GM12878 (cell line): ENCODE data around the gene KLRK1. TPM values are rescaled to one million over a fixed set of nuclear protein-coding genes. Genes with fewer than 3 reads are reported as not detected.

ENCODE experiments used
- ATAC-seq: fragments of 200-7000 bp; cut with Tn5 transposase; 3 replicates; pipeline ENCODE4 v1.9.1; 2020; ENCODE audit warnings: mild to moderate bottlenecking, moderate library complexity
- BruUV-seq: library from RNA; stranded (reverse); fragments of 400-500 nt; replicated peaks from 2 replicates; lab custom pipeline; 2021; lab: Mats Ljungman, UMichigan
- CTCF ChIA-PET: fragments of 300-600 bp; sonication (Branson Sonifier 250); formaldehyde crosslinking; extraction: SDS; loops from one replicate; lab custom pipeline; 2021; ENCODE audit warnings: inconsistent platforms; lab: Yijun Ruan, JAX
- POLR2A ChIA-PET: fragments of 350-600 bp; formaldehyde crosslinking; extraction: SDS; loops from one replicate; lab custom pipeline; 2021; ENCODE audit warnings: inconsistent platforms; lab: Charles Lee
- RAD21 ChIA-PET: fragments of 300-600 bp; sonication (Branson Sonifier 250); formaldehyde crosslinking; loops from one replicate; lab custom pipeline; 2023; ENCODE audit warnings: antibody characterized with exemption; ENCODE audit not compliant: unreplicated experiment; lab: Charles Lee
- SMC1A ChIA-PET: fragments of 300-600 bp; sonication (Branson Sonifier 250); formaldehyde crosslinking; loops from one replicate; lab custom pipeline; 2023; ENCODE audit not compliant: unreplicated experiment, uncharacterized antibody; lab: Charles Lee
- DNase-seq: peaks from one replicate; pipeline ENCODE4 v3.0.0-alpha.2; 2011; ENCODE audit warnings: low read depth, low spot score
- FAIRE-seq: peaks from 3 replicates; lab custom pipeline; 2011; peaks lifted over from hg19 to GRCh38; lab: Jason Lieb, UNC
- H2AFZ ChIP-seq: 2 replicates; pipeline ENCODE4 v1.6.0; 2011; ENCODE audit warnings: low read depth, low read length, control low read depth; ENCODE audit not compliant: control insufficient read depth
- H3K27ac ChIP-seq: 2 replicates; pipeline ENCODE4 v1.5.1; 2011; ENCODE audit warnings: control low read depth; ENCODE audit not compliant: control insufficient read depth, insufficient read depth
- H3K27me3 ChIP-seq, 2 experiments: replicated peaks in 1 of 2; 2 replicates each; pipeline versions ENCODE4 v1.6.0 to v1.6.1; 2011; ENCODE audit warnings: low read length in 1 of 2; ENCODE audit not compliant: control insufficient read depth in 2 of 2, insufficient read depth in 2 of 2
- H3K36me3 ChIP-seq, 2 experiments: 2 replicates each; pipeline ENCODE4 v1.5.1; 2011; ENCODE audit warnings: low read length in 1 of 2; ENCODE audit not compliant: control insufficient read depth in 2 of 2, insufficient read depth in 2 of 2
- H3K4me1 ChIP-seq: 2 replicates; pipeline ENCODE4 v1.6.1; 2011; ENCODE audit warnings: mild to moderate bottlenecking, low read length, moderate library complexity, mixed read lengths; ENCODE audit not compliant: control insufficient read depth, insufficient read depth
- H3K4me2 ChIP-seq: 2 replicates; pipeline ENCODE4 v1.6.0; 2011; ENCODE audit warnings: control low read depth; ENCODE audit not compliant: control insufficient read depth, insufficient read depth
- H3K4me3 ChIP-seq: fragments of 200-600 bp; sonication (generic); 2 replicates; pipeline ENCODE4 v1.5.1; 2016
- H3K79me2 ChIP-seq: 2 replicates; pipeline ENCODE4 v1.6.0; 2011; ENCODE audit warnings: low read length; ENCODE audit not compliant: control insufficient read depth, insufficient read depth
- H3K9ac ChIP-seq: 2 replicates; pipeline ENCODE4 v1.8.0; 2011; ENCODE audit warnings: low read length, control low read depth, mixed read lengths; ENCODE audit not compliant: control insufficient read depth, insufficient read depth
- H3K9me3 ChIP-seq: replicated peaks from 3 replicates; pipeline ENCODE4 v1.5.1; 2011; ENCODE audit warnings: mild to moderate bottlenecking, low read length; ENCODE audit not compliant: control insufficient read depth, insufficient read depth
- H4K20me1 ChIP-seq: 2 replicates; pipeline ENCODE4 v1.6.0; 2011; ENCODE audit not compliant: control insufficient read depth, insufficient read depth
- HDGF ChIP-seq: fragments of 450-650 bp; IDR thresholded peaks from 2 replicates; pipeline ENCODE4 v1.6.1; 2016; ENCODE audit warnings: antibody characterized with exemption
- IKZF2 ChIP-seq, 2 experiments: fragments of 450-650 bp; IDR thresholded peaks; 2 replicates each; pipeline ENCODE4 v1.6.1; 2017; ENCODE audit warnings: mild to moderate bottlenecking in 2 of 2, moderate library complexity in 2 of 2
- NBN ChIP-seq: fragments of 450-650 bp; IDR thresholded peaks from 2 replicates; pipeline ENCODE4 v1.6.1; 2016
- POLR2AphosphoS2 ChIP-seq: IDR thresholded peaks from 2 replicates; pipeline ENCODE4 v1.6.1; 2011; ENCODE audit warnings: low read depth, mild to moderate bottlenecking, low read length, improper control_type of control experiment, moderate library complexity
- POU2F2 ChIP-seq: IDR thresholded peaks from 3 replicates; pipeline ENCODE4 v1.6.1; 2011; ENCODE audit warnings: low read depth, mild to moderate bottlenecking, low read length, borderline replicate concordance
- RAD51 ChIP-seq: fragments of 450-650 bp; IDR thresholded peaks from 2 replicates; pipeline ENCODE4 v1.6.1; 2016; ENCODE audit warnings: moderate library complexity, mild to moderate bottlenecking, inconsistent platforms
- WGBS: methylation state at CpG from one replicate; pipeline ENCODE4 v1.1.6; 2016; ENCODE audit warnings: low lambda C conversion rate; ENCODE audit not compliant: insufficient replicate concordance, insufficient coverage; ENCODE audit errors: missing lambda C conversion rate; 5-methylcytosine and 5-hydroxymethylcytosine counted together
- in situ Hi-C: fragments of 300-500 bp; cut with MboI; formaldehyde crosslinking; loops from 9 replicates; pipeline ENCODE4 v1.14.3; 2018; ENCODE audit warnings: mixed read lengths
- intact Hi-C: fragments of 100-400 bp; cut with micrococcal nuclease; formaldehyde crosslinking; loops from one replicate; pipeline ENCODE4 v1.14.2; 2022; ENCODE audit not compliant: unreplicated experiment
- polyA plus RNA-seq, 11 experiments: library from polyadenylated mRNA; depleted of rRNA in 4 of 11; unstranded in 6 of 11; stranded (reverse) in 5 of 11; fragments of >200 nt; fragmentation: Nextera tagmentation in 4 of 11; fragmentation: Illumina TruSeq in 1 of 11; extraction: Ambion mirVana in 4 of 11; extraction: Trizol in 1 of 11; gene quantifications; 1 replicate in 1 of 11; 2 replicates in 10 of 11; pipeline versions ENCODE4 v1.2.1 to v1.2.3, GENCODE V29; 2011 to 2016; ENCODE audit warnings: inconsistent platforms in 2 of 11, missing spikeins in 2 of 11, low read depth in 1 of 11
- total RNA-seq, 4 experiments: library from RNA; depleted of rRNA in 3 of 4; stranded (reverse); fragments of >200 nt in 3 of 4; fragmentation: Illumina TruSeq in 1 of 4; extraction: Trizol in 1 of 4; gene quantifications; 2 replicates each; pipeline versions ENCODE4 v1.2.1 to v1.2.3, GENCODE V29; 2013 to 2021
- TF ChIP-seq, protein P1 (sequence below): fragments of 450-650 bp; IDR thresholded peaks from 2 replicates; pipeline ENCODE4 v1.6.1; 2016; ENCODE audit warnings: mild to moderate bottlenecking
- TF ChIP-seq, protein P2 (sequence below): IDR thresholded peaks from 2 replicates; pipeline ENCODE4 v1.6.1; 2011; ENCODE audit warnings: mild to moderate bottlenecking, low read depth, low read length, moderate library complexity; ENCODE audit not compliant: insufficient replicate concordance
- TF ChIP-seq, protein P3 (sequence below): fragments of 150-350 bp; IDR thresholded peaks from 2 replicates; pipeline ENCODE4 v1.6.1; 2014; ENCODE audit warnings: mild to moderate bottlenecking, low read depth, low read length
- TF ChIP-seq, protein P4 (sequence below): IDR thresholded peaks from 2 replicates; pipeline ENCODE4 v1.6.1; 2012; ENCODE audit warnings: low read length, inconsistent platforms

Gene KLRK1
- total and polyA plus RNA-seq, 10 of the 15 experiments (the other 5 are each of a cell fraction or from before 2014, with no cell fraction given) = 0.27 to 2.0 (median 0.99) TPM

DNA sequence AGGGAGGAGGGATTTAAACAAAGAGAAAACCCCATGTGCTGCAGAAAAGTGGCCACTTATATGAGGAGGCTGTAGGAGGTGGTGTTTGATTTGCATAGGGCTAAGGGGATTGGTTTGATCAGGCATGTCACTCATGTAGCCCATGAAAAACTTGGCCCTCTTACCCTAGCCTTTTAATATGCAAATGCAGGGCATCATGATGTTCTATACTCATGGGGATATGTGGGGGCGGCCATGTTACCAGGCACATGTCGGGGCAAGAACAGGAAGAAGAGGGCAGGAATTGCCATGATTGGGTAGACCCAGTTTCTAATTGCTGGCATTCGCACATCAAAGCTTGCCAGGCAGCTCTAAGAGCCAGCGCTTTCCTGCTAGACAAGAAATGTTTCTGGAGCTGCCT is 28.8 kb downstream of the KLRK1 start:
- Histone ChIP-seq H3K27ac (no peak overlapping the region), H3K79me2 (no peaks in the 10 kb centered on the region), H3K36me3 (no peaks in the 10 kb centered on the region), H3K4me2 (no peak overlapping the region), H4K20me1 (no peaks in the 10 kb centered on the region), H3K4me1 (peaks cover 21% of the 10 kb centered on the region), H3K27me3 (no peaks in the 10 kb centered on the region), H3K4me3 (no peak overlapping the region), H2AFZ (no peak overlapping the region), H3K9me3 (no peaks in the 10 kb centered on the region; the same call in 2 of the 3 replicates), H3K9ac (no peak overlapping the region)
- in situ Hi-C loops (no loop called here), intact Hi-C loops (no loop called here)
- WGBS = 53% methylated on average over 4 of the region's 4 CpGs
- no peak for ATAC-seq
- ChIA-PET RAD21 (no interaction called here), SMC1A (interaction anchor here (0.9 to 1.4 kb wide), 4 partner anchors 46 to 252 kb away, joined by 3 to 4 read pairs (median 3); partner anchors contain the start of gene MAGOHB), CTCF (interaction anchor here (0.7 kb wide), 1 partner anchor 30 kb away, joined by 3 read pairs; no protein-coding TSS in a partner anchor), POLR2A (no interaction called here)
- no TSS peak for BruUV-seq
- DNase-seq = no peak
- FAIRE-seq = no peak
- TF ChIP-seq, protein P1, sequence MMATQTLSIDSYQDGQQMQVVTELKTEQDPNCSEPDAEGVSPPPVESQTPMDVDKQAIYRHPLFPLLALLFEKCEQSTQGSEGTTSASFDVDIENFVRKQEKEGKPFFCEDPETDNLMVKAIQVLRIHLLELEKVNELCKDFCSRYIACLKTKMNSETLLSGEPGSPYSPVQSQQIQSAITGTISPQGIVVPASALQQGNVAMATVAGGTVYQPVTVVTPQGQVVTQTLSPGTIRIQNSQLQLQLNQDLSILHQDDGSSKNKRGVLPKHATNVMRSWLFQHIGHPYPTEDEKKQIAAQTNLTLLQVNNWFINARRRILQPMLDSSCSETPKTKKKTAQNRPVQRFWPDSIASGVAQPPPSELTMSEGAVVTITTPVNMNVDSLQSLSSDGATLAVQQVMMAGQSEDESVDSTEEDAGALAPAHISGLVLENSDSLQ = peak; percentile 80
- TF ChIP-seq NBN (no peak), POU2F2 (peak; percentile 16; the same call in 1 of the 3 replicates)
- TF ChIP-seq, protein P2, sequence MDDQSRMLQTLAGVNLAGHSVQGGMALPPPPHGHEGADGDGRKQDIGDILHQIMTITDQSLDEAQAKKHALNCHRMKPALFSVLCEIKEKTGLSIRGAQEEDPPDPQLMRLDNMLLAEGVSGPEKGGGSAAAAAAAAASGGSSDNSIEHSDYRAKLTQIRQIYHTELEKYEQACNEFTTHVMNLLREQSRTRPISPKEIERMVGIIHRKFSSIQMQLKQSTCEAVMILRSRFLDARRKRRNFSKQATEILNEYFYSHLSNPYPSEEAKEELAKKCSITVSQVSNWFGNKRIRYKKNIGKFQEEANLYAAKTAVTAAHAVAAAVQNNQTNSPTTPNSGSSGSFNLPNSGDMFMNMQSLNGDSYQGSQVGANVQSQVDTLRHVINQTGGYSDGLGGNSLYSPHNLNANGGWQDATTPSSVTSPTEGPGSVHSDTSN = peak; percentile 32
- TF ChIP-seq, all 136 proteins: peak for 3

DNA sequence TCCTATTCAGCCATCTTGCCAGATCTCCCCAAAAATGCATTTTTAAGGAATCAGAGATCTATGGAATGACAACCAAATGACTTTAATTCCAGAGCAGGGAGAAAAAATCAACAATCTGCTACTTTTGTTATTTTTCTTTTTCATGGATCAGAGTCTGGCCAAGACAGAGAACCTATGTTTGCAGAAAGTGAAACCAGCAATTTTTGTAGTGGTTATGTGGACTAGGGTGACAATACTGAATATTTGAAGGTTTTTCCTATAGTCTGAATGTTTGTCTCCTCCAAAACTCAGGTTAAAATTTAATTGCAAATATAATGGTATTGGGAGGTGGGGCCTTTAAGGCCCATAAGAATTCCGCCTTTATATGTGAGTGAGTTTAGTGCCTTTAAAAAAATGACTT is 30.9 kb downstream of the KLRK1 start:
- ATAC-seq = no peak
- H3K36me3 ChIP-seq = no peaks in the 10 kb centered on the region
- 40% methylated on average over 1 of the region's 1 CpG for WGBS
- ChIA-PET CTCF (no interaction called here), POLR2A (no interaction called here), SMC1A (interaction anchor here (1.2 kb wide), 1 partner anchor 34 kb away, joined by 4 read pairs; no protein-coding TSS in a partner anchor), RAD21 (no interaction called here)
- no peak overlapping the region for H3K27ac ChIP-seq
- no peak overlapping the region for H3K4me3 ChIP-seq
- H3K9ac ChIP-seq = no peak overlapping the region
- H3K27me3 ChIP-seq = no peaks in the 10 kb centered on the region
- H3K4me2 ChIP-seq = no peak overlapping the region
- intact Hi-C loops = no loop called here
- DNase-seq = no peak
- peaks cover 14% of the 10 kb centered on the region for H3K4me1 ChIP-seq
- no peaks in the 10 kb centered on the region for H4K20me1 ChIP-seq
- TF ChIP-seq IKZF2 (IDR thresholded peaks at IDR 0.05) (no peak), HDGF (no peak), POLR2AphosphoS2 (no peak), RAD51 (no peak)
- TF ChIP-seq, protein P3, sequence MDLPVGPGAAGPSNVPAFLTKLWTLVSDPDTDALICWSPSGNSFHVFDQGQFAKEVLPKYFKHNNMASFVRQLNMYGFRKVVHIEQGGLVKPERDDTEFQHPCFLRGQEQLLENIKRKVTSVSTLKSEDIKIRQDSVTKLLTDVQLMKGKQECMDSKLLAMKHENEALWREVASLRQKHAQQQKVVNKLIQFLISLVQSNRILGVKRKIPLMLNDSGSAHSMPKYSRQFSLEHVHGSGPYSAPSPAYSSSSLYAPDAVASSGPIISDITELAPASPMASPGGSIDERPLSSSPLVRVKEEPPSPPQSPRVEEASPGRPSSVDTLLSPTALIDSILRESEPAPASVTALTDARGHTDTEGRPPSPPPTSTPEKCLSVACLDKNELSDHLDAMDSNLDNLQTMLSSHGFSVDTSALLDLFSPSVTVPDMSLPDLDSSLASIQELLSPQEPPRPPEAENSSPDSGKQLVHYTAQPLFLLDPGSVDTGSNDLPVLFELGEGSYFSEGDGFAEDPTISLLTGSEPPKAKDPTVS = no peak
- TF ChIP-seq, protein P4, sequence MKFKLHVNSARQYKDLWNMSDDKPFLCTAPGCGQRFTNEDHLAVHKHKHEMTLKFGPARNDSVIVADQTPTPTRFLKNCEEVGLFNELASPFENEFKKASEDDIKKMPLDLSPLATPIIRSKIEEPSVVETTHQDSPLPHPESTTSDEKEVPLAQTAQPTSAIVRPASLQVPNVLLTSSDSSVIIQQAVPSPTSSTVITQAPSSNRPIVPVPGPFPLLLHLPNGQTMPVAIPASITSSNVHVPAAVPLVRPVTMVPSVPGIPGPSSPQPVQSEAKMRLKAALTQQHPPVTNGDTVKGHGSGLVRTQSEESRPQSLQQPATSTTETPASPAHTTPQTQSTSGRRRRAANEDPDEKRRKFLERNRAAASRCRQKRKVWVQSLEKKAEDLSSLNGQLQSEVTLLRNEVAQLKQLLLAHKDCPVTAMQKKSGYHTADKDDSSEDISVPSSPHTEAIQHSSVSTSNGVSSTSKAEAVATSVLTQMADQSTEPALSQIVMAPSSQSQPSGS = no peak
- BruUV-seq = no TSS peak
- no peaks in the 10 kb centered on the region for H3K79me2 ChIP-seq
- no peaks in the 10 kb centered on the region; the same call in 2 of the 3 replicates for H3K9me3 ChIP-seq
- in situ Hi-C loops = no loop called here
- H2AFZ ChIP-seq = no peak overlapping the region
- FAIRE-seq = no peak
